NCI-H1694 (cell line): Measurements from ENCODE around the gene ARHGAP45.
A peak's percentile ranks its signal among the peaks of the same experiment; 100 is the strongest.

Experiments
- DNase-seq: peaks from one replicate; lab custom pipeline; 2025; lab: John Stamatoyannopoulos, UW

The ARHGAP45 gene

DNA sequence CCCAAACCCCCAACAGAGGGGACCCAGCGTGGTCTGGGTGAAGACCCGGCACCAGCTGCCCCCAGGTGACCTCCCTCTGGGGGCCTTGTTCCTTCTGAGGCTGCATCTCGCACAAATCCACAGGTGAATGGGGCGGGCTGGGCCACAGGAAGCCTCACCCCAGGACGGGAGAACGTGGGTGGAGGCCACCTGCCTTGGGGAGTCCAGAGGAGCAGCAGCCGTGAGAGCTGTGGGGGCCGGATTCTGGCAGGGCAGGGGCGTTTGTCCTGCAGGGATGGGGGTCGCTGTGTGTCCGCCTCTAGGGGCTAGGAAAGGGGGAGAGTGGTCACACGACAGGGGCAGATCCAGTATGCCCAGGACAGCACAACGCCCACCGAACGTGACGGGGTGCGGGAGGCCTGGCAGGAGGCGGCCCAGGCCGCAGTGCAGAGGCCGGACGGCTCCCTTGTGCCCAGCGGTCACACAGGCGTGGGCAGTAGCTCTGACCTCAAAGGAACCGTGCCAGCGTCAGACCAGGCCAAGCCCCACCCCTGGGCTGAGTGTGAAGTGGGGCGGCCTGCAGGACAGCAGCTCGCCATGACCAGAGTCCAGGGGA is 21.5 kb downstream of the ARHGAP45 start:
- DNase-seq: no peak

DNA sequence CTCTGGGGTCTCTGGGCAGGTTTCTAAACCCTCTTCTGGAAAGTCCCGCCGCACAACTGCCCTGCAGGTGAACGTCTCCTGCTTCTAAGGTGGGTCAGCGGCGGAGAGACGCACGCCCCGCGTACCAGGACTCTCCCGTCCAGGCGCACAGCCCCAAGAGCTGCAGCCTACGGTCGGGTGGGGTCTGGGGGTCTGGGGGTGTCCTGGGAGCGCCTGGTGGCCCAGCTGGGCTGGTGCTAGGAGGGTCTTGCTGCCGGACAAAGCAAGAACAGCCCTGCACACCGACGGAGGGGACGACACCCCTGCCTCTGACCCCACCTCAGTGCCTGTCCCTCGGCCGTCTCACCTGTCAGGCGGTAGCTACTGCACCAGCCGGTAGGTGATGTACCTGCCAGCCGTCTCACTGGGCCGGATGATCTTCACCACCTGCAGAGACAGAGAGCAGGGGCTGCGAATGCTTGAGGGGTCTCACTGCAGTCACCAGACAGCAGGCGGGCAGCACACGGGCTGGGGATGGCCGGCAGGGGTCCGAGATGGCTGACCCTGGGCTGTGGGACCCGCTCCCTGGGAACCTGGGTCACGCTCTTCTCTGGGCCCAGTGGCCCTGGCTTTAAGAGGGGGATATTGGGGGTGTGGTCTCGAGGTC is 22.3 kb downstream of the ARHGAP45 start:
- no peak for DNase-seq

DNA sequence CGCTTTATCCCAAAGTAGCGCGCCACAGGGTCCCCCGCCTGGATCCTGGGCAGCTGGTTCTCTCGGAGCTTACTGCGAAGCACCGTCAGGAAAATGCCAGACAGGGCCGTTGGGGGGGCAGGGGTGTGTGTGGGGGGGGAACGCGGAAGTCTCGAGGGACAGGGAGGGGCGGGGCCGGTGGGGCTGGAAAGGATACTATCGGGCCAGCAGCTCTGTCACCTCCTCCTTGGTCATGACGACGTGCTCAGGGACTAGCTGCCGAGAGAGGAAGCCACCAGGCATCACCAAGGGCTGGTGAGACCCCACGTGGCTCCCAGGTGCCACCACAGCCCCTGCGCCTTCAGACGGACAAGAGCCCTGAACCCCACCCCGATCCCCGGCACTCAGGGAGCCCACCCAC is 22.9 kb downstream of the ARHGAP45 start:
- DNase-seq: no peak

DNA sequence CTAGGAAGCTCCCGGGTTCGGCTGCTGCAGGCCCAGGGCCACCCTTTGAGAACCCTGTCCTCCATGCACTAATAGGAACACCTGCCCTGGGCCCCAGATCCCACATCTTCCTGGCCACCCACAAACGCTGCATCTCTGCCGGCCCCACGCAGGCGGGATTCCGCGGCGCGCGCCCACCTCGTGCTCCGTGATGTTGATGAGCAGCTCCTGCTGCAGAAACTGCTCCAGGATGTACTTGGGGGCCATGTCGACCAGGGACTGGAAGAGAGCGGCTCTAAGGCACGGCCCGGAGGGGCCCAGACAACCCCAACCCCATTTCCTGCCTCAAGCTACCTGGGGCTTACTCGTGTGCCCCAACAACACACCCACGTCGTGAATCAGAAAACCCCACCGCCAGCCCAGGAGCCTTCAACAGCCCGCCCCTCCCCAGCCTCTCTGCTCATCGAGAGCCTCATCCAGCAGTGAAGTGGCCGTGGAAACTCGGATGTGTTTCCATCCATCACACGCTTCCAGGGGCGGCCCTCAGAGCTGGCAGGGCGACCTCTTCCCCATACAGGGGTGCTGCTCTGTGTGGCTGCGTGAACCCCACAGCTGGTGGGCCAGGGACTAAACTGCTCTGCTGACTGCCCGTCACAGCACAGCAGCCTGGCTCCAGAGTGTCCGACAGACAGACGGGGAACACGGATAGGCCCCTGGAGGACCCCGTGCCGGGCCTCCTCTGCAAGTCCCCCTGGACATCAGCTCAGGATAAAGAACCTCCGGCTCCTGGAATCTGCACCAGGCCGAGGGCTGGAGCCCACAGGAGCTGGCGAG is 24.0 kb downstream of the ARHGAP45 start:
- no peak for DNase-seq

DNA sequence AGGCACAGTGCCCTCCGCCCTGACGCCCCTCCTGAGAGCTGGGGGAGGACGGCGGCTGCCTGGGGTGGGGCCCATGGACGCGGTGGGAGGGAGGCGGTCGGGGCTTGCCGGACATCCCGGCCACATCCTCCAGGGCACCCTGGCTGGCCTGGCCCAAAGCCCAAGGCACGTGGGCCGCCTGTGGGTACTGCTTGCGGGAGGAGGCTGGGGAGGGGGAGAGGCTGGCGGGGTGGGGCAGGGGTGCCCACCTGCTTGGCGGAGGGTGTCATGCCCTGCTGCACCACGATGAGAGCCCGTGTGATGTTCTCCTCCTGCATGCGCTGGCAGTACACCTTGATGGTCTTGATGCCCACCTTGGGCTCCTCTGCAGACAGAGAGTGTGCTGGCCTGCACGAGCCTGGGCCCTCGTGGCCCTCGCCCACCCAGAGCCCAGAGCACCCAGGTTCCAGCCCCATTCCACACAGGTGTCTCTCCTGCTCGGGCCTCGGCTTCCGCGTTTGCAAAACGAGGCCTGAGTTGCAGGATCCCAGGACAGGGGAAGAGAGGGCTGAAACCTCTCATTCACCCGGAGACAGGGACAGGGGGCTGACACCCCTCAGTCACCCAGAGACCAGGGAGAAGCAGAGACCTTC is 24.7 kb downstream of the ARHGAP45 start:
- no peak for DNase-seq

DNA sequence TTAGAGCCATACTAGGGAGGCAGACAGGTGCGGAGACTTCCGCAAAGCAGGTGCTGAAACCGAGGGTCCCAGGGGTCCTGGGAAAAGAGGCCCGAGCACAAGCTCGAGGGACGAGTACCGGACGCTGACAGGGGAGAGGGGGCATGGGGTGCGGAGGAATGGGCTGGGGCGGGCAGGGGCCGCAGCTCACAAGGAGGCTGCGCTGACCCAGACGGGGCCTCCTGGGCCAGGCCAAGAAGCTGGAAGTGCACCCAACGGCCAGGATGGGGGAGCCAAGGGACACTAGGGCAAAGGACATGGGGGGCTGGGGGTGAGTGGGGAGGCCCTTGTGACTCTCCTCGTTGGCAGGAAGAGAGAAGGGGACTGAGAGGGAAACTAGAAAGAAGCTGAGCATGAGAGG is 26.4 kb downstream of the ARHGAP45 start:
- DNase-seq: no peak

DNA sequence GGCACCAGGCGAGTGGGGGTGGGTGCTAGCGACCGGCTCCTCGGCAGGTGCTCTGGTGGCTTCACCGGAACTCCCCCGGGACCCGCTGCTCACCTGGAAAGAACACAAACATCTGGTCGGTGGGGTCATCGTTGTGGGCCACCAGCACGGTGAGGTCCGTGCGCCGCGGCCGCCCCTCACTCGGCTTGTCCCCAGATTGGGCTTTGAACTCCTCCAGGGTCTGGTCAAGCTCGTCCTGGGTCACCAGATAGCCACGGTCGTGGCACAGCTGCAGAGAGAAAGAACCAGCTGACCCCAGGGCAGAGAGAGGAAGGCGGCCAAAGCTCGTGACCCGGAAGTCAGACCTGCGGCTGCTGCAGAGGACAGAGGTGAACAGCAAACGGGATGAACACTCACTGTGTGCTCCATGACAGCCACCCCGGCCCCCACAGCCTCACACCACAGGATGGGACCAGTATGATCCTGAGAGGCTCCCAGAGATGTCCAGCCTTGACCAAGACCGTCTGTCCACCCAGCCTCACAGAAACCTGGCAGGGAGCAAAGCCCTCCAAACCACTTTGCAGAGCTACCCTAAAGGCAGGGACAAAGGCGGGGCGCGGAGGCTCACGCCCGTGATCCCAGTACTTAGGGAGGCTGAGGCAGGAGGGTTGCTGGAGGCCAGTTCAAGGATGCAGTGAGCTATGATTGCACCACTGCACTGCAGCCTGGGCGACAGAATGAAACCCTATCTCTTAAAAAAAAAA is 27.0 kb downstream of the ARHGAP45 start:
- DNase-seq: no peak

DNA sequence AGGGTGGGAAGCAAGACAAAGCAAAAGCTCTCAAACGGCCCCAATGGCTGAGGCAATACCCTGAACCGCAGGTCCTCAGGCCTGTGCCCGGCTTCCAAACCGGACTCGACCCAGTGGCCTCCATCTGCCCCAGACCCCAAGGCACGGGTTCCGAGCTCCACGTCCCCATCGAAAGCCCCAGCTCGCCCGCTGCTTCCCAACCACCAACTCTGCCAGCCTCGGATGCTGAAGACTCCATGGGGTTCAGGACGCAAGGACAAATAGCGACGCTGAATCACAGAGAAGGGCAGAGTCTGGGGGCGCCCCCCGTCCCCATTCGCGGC is 27.6 kb downstream of the ARHGAP45 start:
- DNase-seq: no peak

DNA sequence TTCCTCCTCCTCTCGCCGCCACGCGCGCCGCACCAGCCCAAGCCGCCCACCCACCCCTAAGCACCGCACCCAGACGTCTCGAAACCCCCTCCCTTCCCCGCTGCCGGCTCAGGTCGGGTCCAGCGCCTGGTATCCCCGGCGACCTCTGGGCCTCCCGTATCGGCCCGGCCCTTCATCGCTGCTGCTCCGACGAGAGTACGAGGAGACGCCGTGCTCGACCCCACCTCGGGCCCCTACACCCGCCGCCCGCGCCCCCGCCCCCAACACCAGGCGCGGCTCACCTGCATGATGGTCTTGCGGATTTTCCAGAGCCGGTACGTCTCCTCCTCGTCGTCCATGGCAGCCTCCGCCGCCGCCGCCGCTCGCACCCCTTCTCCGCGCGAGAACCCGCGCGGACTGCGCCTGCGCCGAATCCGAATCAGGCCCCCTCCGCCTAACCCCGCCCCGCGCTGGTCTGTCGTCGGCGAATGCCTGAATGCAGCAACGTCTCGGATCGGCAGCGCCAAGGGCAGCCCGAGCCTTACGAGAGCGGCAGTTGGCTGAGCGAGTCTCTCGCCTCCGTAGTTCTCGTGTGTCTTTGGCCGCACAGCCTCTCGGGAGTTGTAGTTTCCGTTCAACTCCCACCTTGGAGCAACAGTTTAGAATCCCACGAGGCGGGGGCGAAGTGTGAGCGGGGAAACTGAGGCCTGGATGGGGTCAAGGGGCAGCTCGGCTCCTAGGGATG is 28.2 kb downstream of the ARHGAP45 start, which contains the start of gene POLR2E:
POLR2E (minus strand) TSS at position 398 of the 724 bp plus-strand sequence; CDS start at position 338, 60 bp downstream.
- DNase-seq: peak; percentile 88

DNA sequence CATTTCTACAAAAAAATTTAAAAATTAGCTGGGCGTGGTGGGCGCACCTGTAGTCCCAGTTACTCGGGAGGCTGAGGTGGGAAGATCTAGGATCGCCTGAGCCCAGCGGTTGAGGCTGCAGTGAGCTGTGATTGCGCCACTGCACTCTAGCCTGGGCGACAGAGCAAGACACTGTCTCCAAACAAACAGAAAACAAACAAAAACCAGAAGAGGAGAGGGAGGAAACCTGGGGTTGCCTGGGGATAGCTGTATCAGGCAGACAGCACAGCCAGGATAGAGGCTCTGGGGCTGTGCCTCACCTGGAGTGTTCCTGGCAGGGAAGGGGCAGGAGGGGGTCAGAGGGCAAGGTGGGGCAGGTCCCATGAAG is 30.8 kb downstream of the ARHGAP45 start:
- no peak for DNase-seq

DNA sequence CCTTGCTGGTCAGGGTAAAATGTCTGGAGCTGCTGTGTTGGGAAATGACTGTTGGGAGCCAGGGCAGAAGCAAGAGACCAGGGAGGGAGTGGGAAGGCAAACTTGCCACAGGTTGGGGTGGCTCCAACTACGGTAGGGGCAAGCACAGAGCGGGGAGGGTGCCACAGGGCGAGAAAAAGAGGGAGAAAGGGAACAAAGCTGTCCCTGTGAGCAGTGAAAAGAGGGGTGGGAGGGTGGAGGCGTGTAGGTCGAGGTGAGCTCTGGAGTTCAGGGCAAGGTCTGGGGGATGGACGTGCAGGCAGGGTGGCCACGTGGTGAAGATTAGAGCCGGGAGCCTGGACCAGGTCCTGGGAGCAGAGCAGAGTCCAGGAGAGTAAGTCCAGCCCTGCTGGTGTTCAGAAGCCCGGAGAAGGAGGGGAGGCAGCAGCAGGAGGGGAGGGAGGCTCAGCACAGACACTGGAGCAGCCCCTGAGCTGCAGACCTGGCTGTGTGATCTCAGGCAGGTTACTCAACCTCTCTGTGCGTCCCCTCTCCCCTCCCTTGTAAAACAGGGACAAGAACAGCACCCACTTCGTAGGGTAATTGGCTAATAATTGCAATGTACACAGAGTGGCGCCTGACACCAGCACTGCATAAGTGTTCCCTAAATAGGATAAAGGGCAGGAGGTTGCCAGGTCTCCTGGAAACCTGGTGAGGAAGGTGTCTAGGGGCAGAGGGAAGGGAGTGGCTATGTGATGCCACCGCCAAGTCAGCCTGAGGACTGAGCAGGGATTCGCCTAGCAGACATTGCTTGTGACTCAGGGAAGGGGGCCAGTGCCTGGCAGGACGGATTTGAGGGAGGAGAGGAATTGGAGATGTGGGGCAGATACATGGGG is 31.4 kb downstream of the ARHGAP45 start:
- no peak for DNase-seq

DNA sequence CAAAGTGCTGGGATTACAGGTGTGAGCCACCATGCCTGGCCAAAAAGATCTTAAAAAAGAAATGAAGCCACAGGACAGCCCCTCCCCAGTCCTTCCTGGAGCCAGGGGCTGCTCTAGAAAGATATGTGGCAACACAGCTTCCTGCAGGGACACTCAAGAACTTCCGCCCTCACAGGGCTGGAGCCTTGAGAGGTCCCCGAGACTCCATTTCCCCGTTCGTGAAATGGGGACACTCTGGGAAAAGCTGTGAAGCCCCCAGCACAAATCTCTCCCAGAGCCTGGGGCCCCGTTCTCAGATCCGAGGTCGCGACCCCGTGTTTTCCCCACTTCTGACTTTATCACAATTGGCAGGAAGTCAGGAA is 34.4 kb downstream of the ARHGAP45 start:
- DNase-seq: no peak

DNA sequence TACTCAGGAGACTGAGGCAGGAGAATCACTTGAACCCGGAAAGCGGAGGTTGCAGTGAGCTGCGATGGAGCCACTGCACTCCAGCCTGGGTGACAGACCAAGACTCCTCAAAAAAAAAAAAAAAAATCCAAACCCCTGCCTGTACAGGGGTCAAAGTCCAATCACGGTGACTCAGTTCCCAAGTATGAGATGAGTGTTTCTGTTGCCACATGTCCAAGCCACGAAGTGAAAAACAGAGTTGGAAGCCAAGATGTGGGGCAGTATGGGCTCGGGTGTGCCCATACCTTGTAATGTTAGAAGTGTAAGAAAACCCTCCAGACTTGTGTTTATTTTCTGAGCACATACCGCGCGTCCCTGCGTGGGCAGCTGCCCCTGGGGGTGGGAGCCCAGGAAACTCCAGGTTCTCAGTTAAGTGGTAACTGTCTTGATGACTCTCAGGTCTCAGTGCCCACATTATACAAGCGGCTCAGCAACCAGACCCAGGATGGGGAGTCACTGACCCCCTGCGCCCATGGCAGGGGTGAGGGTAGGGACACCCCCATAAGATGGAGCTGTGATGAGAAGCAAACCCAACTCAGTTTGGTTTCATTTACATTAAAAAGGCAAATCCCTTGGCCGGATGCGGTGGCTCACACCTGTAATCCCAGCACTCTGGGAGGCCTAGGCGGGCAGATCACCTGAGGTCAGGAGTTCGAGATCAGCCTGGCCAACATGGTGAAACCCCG is 35.6 kb downstream of the ARHGAP45 start:
- no peak for DNase-seq

DNA sequence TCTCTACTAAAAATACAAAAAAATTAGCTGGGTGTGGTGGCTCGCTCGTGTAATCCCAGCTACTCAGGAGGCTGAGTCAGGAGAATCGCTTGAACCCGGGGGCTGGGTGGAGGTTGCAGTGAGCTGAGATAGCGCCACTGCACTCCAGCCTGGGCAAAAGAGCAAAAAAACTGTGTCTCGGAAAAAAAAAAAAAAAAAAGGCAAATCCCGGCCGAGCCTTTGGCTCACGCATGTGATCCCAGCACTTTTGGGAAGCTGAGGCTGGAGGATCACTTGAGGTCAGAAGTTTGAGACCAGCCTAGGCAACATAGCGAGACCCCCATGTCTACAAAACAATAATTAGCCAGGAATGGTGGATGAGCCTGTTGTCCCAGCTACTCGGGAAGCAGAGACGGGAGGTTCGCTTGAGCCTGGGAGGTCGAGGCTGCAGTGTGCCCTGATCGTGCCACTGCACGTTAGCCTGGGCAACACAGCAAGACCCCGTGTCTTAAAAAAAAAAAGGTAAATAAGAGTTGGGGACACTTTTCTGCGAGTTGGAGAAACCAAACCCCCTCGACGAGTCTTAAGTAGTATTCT is 36.3 kb downstream of the ARHGAP45 start:
- no peak for DNase-seq

DNA sequence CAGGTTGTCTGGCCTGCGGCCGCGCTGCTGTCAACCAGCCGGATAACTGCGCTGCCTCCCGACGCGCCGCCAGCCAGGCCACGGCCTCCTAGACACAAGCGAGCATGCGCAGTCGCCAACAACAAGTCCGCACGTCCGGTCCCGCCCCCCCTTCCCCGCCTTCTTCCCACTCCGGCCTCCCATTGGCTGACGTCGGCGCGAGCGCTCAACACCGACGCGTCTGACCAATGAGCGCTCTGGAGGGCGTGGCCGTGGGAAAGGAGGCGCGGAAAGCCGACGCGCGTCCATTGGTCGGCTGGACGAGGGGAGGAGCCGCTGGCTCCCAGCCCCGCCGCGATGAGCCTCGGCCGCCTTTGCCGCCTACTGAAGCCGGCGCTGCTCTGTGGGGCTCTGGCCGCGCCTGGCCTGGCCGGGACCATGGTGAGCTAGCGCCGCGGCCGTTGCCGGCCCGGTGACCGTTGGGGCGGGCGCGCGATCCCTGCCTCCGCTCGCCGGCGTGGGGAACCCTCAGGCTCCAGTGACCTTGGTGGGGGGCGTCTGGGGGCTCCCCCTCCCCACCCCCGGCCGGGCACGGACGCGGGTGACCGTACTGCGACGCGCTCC is 36.8 kb downstream of the ARHGAP45 start, which contains the start of gene GPX4:
GPX4 (plus strand) TSS at position 287 of the 603 bp plus-strand sequence; CDS start at position 337, 50 bp downstream.
- DNase-seq: peak; percentile 96

DNA sequence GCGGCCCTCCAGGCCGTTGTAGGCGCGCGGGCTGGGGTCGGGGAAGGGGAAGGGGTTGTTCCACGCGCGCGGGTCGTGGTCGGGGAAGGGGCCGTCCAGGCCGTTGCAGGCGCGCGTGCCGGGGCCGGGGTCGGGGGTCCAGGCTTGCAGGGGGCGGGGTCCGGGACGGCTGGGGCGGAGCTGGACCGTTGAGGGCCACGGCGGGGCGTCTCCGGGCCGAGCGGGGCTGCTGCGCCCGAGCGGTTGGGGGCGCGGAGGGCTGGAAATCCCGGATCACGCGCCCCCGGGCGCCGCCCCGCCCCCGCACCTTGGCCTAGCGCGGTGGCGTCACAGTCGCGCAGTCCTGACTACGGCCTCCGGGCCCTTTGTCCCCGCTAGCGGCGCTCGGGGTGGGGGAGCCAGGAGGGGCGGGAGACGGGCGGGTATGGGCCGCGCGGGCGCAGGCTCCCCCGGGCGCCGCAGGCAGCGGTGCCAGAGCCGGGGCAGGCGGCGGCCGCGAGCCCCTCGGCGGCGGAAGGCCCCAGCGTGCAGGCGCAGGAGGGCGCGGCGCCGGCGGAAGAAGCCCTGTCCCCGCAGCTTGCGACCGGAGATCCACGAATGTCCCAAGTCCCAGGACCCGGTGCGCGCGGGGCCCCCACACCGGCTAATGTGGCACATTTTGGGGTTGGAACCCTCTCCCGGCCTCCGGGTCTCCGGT is 37.5 kb downstream of the ARHGAP45 start:
- peak; percentile 4 for DNase-seq

DNA sequence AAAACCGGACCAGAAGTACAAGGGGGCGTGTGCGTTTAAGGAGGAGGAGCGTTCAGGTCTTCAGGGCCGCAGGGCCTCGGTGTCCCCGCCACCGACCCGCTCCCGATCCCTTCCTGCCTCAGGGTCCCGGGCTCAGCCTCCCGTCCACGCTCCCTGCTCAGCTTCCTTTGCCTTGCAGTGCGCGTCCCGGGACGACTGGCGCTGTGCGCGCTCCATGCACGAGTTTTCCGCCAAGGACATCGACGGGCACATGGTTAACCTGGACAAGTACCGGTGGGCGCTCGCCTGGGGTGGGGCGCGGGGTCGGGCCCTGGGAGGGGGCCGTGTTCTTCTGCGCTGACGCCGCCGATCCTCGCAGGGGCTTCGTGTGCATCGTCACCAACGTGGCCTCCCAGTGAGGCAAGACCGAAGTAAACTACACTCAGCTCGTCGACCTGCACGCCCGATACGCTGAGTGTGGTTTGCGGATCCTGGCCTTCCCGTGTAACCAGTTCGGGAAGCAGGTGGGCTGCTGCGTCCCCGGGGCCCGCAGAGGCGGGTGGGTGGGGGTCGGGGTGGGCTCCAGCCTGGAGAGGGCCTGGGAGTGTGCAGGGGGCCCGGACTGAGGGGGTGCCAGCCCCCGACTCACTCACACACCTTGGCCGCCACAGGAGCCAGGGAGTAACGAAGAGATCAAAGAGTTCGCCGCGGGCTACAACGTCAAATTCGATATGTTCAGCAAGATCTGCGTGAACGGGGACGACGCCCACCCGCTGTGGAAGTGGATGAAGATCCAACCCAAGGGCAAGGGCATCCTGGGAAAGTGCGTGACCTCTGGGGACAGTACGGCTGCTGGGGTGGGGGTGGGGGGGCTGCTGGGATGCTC is 38.3 kb downstream of the ARHGAP45 start:
- no peak for DNase-seq
